Hepatocyte (in vitro differentiated cells): Measurements from ENCODE around the gene PKNOX2.

Experiments used
- EZH2 ChIP-seq: fragments of 200-600 bp; sonication (generic); IDR thresholded peaks from 2 replicates; pipeline ENCODE4 v1.6.1; 2016; ENCODE audit warnings: antibody characterized with exemption, mild to moderate bottlenecking, borderline replicate concordance
- TF ChIP-seq, protein P1 (sequence below): fragments of 200-600 bp; sonication (generic); IDR thresholded peaks from 2 replicates; pipeline ENCODE4 v1.5.1; 2016; ENCODE audit warnings: antibody characterized with exemption, mild to moderate bottlenecking; ENCODE audit not compliant: poor library complexity

DNA sequence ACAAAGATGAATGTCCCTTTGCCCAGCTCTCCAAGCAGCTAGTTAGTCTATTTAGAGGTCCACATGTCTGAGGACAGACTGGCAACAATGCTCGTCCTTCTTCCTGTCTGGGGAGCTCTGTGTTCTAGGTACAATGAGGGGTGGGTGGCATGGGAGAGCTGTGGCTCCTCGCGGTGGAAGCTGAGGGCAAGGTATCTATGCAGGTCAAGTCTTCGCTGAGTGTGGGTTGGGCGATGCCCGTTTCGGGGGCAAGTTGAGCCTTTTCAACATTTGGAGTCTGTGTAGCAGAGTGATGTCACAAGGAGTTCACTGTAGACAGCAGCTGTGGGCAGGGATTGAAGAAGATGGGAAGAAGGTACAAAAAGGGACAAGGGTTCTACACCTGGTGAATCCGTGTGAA is 168.3 kb downstream of the PKNOX2 start:
- TF ChIP-seq, protein P1, sequence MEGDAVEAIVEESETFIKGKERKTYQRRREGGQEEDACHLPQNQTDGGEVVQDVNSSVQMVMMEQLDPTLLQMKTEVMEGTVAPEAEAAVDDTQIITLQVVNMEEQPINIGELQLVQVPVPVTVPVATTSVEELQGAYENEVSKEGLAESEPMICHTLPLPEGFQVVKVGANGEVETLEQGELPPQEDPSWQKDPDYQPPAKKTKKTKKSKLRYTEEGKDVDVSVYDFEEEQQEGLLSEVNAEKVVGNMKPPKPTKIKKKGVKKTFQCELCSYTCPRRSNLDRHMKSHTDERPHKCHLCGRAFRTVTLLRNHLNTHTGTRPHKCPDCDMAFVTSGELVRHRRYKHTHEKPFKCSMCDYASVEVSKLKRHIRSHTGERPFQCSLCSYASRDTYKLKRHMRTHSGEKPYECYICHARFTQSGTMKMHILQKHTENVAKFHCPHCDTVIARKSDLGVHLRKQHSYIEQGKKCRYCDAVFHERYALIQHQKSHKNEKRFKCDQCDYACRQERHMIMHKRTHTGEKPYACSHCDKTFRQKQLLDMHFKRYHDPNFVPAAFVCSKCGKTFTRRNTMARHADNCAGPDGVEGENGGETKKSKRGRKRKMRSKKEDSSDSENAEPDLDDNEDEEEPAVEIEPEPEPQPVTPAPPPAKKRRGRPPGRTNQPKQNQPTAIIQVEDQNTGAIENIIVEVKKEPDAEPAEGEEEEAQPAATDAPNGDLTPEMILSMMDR: no peak
- TF ChIP-seq EZH2: no peak
